Measurements from ENCODE around the gene VPS13D.

- TF ChIP-seq CTCF (IDR thresholded peaks at IDR 0.05; ENCODE audit: low read depth, low read length, poor library complexity, severe bottlenecking) = no peak
- no peak for TF ChIP-seq EZH2phosphoT487 (IDR thresholded peaks at IDR 0.05; ENCODE audit: borderline replicate concordance, low read length)
Observed at GRCh38 chr1:12551584-12551983, 321.8 kb downstream of the VPS13D start.

Measured in DOHH2 (cell line).